Cardiac muscle cell (in vitro differentiated cells and primary cell): ENCODE results near the gene MAPK8. TPM values are rescaled to one million over a fixed set of nuclear protein-coding genes. Genes with fewer than 3 reads are reported as not detected.
A peak's percentile ranks its signal among the peaks of the same experiment; 100 is the strongest.

Experiments
- DNase-seq, 2 donors: peaks; one replicate each; pipeline versions ENCODE4 v3.0.0 to v3.0.0-alpha.2; 2010 to 2017; ENCODE audit warnings: low read depth in 1 of 2, low spot score in 1 of 2
- H3K27ac ChIP-seq: fragments of 200-600 bp; sonication (generic); 2 replicates; pipeline ENCODE4 v1.5.1; 2016
- H3K27me3 ChIP-seq: fragments of 200-600 bp; sonication (generic); 2 replicates; pipeline ENCODE4 v1.6.0; 2016; ENCODE audit warnings: control low read depth
- H3K36me3 ChIP-seq: fragments of 200-600 bp; sonication (generic); 2 replicates; pipeline ENCODE4 v1.5.1; 2016; ENCODE audit warnings: control low read depth
- H3K4me1 ChIP-seq: fragments of 200-600 bp; sonication (generic); 2 replicates; pipeline ENCODE4 v1.8.1; 2017; ENCODE audit warnings: low read depth, mild to moderate bottlenecking, mixed run types
- H3K4me3 ChIP-seq: fragments of 200-600 bp; sonication (generic); 2 replicates; pipeline ENCODE4 v1.5.1; 2016; ENCODE audit warnings: mild to moderate bottlenecking
- H3K9me3 ChIP-seq: fragments of 200-600 bp; sonication (generic); 2 replicates; pipeline ENCODE4 v1.5.1; 2017; ENCODE audit warnings: low read depth, mild to moderate bottlenecking, control low read depth
- CTCF ChIP-seq: IDR thresholded peaks from 2 replicates; pipeline ENCODE4 v1.5.1; 2012; ENCODE audit warnings: low read depth, mild to moderate bottlenecking, low read length
- polyA plus RNA-seq: library from polyadenylated mRNA; unstranded; fragments of >200 nt; fragmentation: Nextera tagmentation; extraction: Ambion mirVana; gene quantifications from 2 replicates; pipeline ENCODE4 v1.2.1, GENCODE V29; 2016
- total RNA-seq: library from RNA; depleted of rRNA; stranded (reverse); fragments of >200 nt; gene quantifications from 2 replicates; pipeline ENCODE4 v1.2.3, GENCODE V29; 2016

Gene MAPK8
- total and polyA plus RNA-seq, 2 experiments from 2014 or later, result 15.4 to 40.8 TPM

- Histone ChIP-seq H3K4me3 (no peak overlapping the region), H3K27ac (no peak overlapping the region), H3K9me3 (no peaks in the 10 kb centered on the region), H3K27me3 (no peaks in the 10 kb centered on the region), H3K4me1 (peaks cover 6% of the 10 kb centered on the region), H3K36me3 (no peaks in the 10 kb centered on the region)
- DNase-seq, result peak in 1 of 2 donors; percentile 37
- TF ChIP-seq CTCF, result peak; percentile 26
These were observed 3.3 kb downstream of the MAPK8 start for GRCh38 chr10:48309711-48310226.

- no peak overlapping the region for H3K27ac ChIP-seq
- no peaks in the 10 kb centered on the region for H3K4me1 ChIP-seq
- no peak for TF ChIP-seq CTCF
- H3K4me3 ChIP-seq, result no peak overlapping the region
- no peak for DNase-seq
- no peaks in the 10 kb centered on the region for H3K9me3 ChIP-seq
- no peaks in the 10 kb centered on the region for H3K36me3 ChIP-seq
- H3K27me3 ChIP-seq, result no peaks in the 10 kb centered on the region
These were observed 7.6 kb downstream of the MAPK8 start for GRCh38 chr10:48314107-48314506.

- Histone ChIP-seq H3K27ac (no peak overlapping the region), H3K9me3 (no peaks in the 10 kb centered on the region)
- no peak for DNase-seq
These were observed 9.8 kb downstream of the MAPK8 start for GRCh38 chr10:48316236-48316635.

GRCh38 chr10:48317321-48317990, 11.0 kb downstream of the MAPK8 start:
- no peak for TF ChIP-seq CTCF
- H3K27me3 ChIP-seq, result no peaks in the 10 kb centered on the region
- DNase-seq, result no peak
- H3K4me1 ChIP-seq, result no peaks in the 10 kb centered on the region
- H3K27ac ChIP-seq, result no peak overlapping the region
- H3K9me3 ChIP-seq, result no peaks in the 10 kb centered on the region
- H3K36me3 ChIP-seq, result no peaks in the 10 kb centered on the region
- no peak overlapping the region for H3K4me3 ChIP-seq

More at GRCh38 chr10:48316236-48316635, 9.8 kb downstream of the MAPK8 start:
- H3K4me3 ChIP-seq, result no peak overlapping the region
- H3K4me1 ChIP-seq, result no peaks in the 10 kb centered on the region
- TF ChIP-seq CTCF, result no peak
- H3K27me3 ChIP-seq, result no peaks in the 10 kb centered on the region
- H3K36me3 ChIP-seq, result no peaks in the 10 kb centered on the region

- Histone ChIP-seq H3K27me3 (no peaks in the 10 kb centered on the region), H3K36me3 (no peaks in the 10 kb centered on the region), H3K9me3 (no peaks in the 10 kb centered on the region), H3K4me3 (no peak overlapping the region), H3K4me1 (no peaks in the 10 kb centered on the region), H3K27ac (no peak overlapping the region)
- no peak for DNase-seq
- no peak for TF ChIP-seq CTCF
These were observed 15.5 kb downstream of the MAPK8 start for GRCh38 chr10:48322017-48322416.
